ENCODE data around the gene TOP1.

GRCh38 chr20:41167481-41168253 is 139.0 kb downstream of the TOP1 start:
- no peak for TF ChIP-seq EZH2 (IDR thresholded peaks at IDR 0.05; ENCODE audit: borderline replicate concordance, low read depth, low read length, poor library complexity, severe bottlenecking)
- no peak for TF ChIP-seq CTCF (conservative IDR thresholded peaks at IDR 0.05; ENCODE audit: low read depth, low read length)
